ENCODE results near the gene GEN1. TPM values are rescaled to one million over a fixed set of nuclear protein-coding genes. Genes with fewer than 3 reads are reported as not detected.

Gene GEN1
- total and polyA plus RNA-seq, 10 of the 15 experiments (the other 5 are each of a cell fraction or from before 2014, with no cell fraction given) = 6.0 to 49.6 (median 36.0) TPM

Other genes with a start within 250 kb of the GEN1 start
- under 0.01 and 0.05 TPM in 2 replicates for gene RAD51AP2, start 235.7 kb upstream of the GEN1 start, total RNA-seq (2014; rRNA removed)
- not detected in 2 replicates for gene RAD51AP2, start 235.7 kb upstream of the GEN1 start, total RNA-seq (2014; rRNA removed; fragmentation: Illumina TruSeq; extraction: Trizol)
- gene RAD51AP2, start 235.7 kb upstream of the GEN1 start, total RNA-seq (2021) = not detected in 2 replicates
- 0.03 TPM in 1 of 2 replicates, not detected in the other for gene RAD51AP2, start 235.7 kb upstream of the GEN1 start, polyA plus RNA-seq (2011; rRNA removed)
- gene RAD51AP2, start 235.7 kb upstream of the GEN1 start, polyA plus RNA-seq (2014; fragmentation: Illumina TruSeq; extraction: Trizol) = not detected in 2 replicates
- gene RAD51AP2, start 235.7 kb upstream of the GEN1 start, polyA plus RNA-seq (2014; fragmentation: Nextera tagmentation; extraction: Ambion mirVana) = under 1 TPM in 1 of 2 experiments, not detected in 1; 0.02 TPM
- not detected in 2 replicates for gene RAD51AP2, start 235.7 kb upstream of the GEN1 start, polyA plus RNA-seq (2014; rRNA removed)
- gene RAD51AP2, start 235.7 kb upstream of the GEN1 start, polyA plus RNA-seq (2016; fragmentation: Nextera tagmentation; extraction: Ambion mirVana) = not detected
- not detected in 2 replicates for gene VSNL1, start 213.4 kb upstream of the GEN1 start, total RNA-seq (2014; rRNA removed)
- gene VSNL1, start 213.4 kb upstream of the GEN1 start, total RNA-seq (2014; rRNA removed; fragmentation: Illumina TruSeq; extraction: Trizol) = not detected in 2 replicates
- 0.21 TPM in 1 of 2 replicates, not detected in the other for gene VSNL1, start 213.4 kb upstream of the GEN1 start, total RNA-seq (2021)
- not detected in 2 replicates for gene VSNL1, start 213.4 kb upstream of the GEN1 start, polyA plus RNA-seq (2011; rRNA removed)
- 0.09 and 0.21 TPM in 2 replicates for gene VSNL1, start 213.4 kb upstream of the GEN1 start, polyA plus RNA-seq (2014; fragmentation: Illumina TruSeq; extraction: Trizol)
- gene VSNL1, start 213.4 kb upstream of the GEN1 start, polyA plus RNA-seq (2014; fragmentation: Nextera tagmentation; extraction: Ambion mirVana) = under 1 TPM; 0.04 to 0.10 TPM
- gene VSNL1, start 213.4 kb upstream of the GEN1 start, polyA plus RNA-seq (2014; rRNA removed) = not detected in 2 replicates
- under 1 TPM; 0.15 to 0.30 TPM for gene VSNL1, start 213.4 kb upstream of the GEN1 start, polyA plus RNA-seq (2016; fragmentation: Nextera tagmentation; extraction: Ambion mirVana)
- 36.1 and 48.3 TPM in 2 replicates for gene SMC6, start 328 bp upstream of the GEN1 start, total RNA-seq (2014; rRNA removed)
- gene SMC6, start 328 bp upstream of the GEN1 start, total RNA-seq (2014; rRNA removed; fragmentation: Illumina TruSeq; extraction: Trizol) = 63.8 and 64.4 TPM in 2 replicates
- gene SMC6, start 328 bp upstream of the GEN1 start, total RNA-seq (2021) = 40.3 and 41.5 TPM in 2 replicates
- 32.5 and 54.9 TPM in 2 replicates for gene SMC6, start 328 bp upstream of the GEN1 start, polyA plus RNA-seq (2011; rRNA removed)
- gene SMC6, start 328 bp upstream of the GEN1 start, polyA plus RNA-seq (2014; fragmentation: Illumina TruSeq; extraction: Trizol) = 49.3 and 64.3 TPM in 2 replicates
- gene SMC6, start 328 bp upstream of the GEN1 start, polyA plus RNA-seq (2014; fragmentation: Nextera tagmentation; extraction: Ambion mirVana) = 10 to 100 TPM; 12.8 to 18.9 TPM
- 26.2 and 32.0 TPM in 2 replicates for gene SMC6, start 328 bp upstream of the GEN1 start, polyA plus RNA-seq (2014; rRNA removed)
- 10 to 100 TPM; 45.5 to 55.3 TPM for gene SMC6, start 328 bp upstream of the GEN1 start, polyA plus RNA-seq (2016; fragmentation: Nextera tagmentation; extraction: Ambion mirVana)
- not detected in 2 replicates for gene MSGN1, start 62.3 kb downstream of the GEN1 start, total RNA-seq (2014; rRNA removed)
- 0.27 and 0.32 TPM in 2 replicates for gene MSGN1, start 62.3 kb downstream of the GEN1 start, total RNA-seq (2014; rRNA removed; fragmentation: Illumina TruSeq; extraction: Trizol)
- gene MSGN1, start 62.3 kb downstream of the GEN1 start, total RNA-seq (2021) = not detected in 2 replicates
- gene MSGN1, start 62.3 kb downstream of the GEN1 start, polyA plus RNA-seq (2011; rRNA removed) = not detected in 2 replicates
- not detected in 2 replicates for gene MSGN1, start 62.3 kb downstream of the GEN1 start, polyA plus RNA-seq (2014; fragmentation: Illumina TruSeq; extraction: Trizol)
- not detected for gene MSGN1, start 62.3 kb downstream of the GEN1 start, polyA plus RNA-seq (2014; fragmentation: Nextera tagmentation; extraction: Ambion mirVana)
- not detected in 2 replicates for gene MSGN1, start 62.3 kb downstream of the GEN1 start, polyA plus RNA-seq (2014; rRNA removed)
- not detected for gene MSGN1, start 62.3 kb downstream of the GEN1 start, polyA plus RNA-seq (2016; fragmentation: Nextera tagmentation; extraction: Ambion mirVana)
- not detected in 2 replicates for gene KCNS3, start 124.5 kb downstream of the GEN1 start, total RNA-seq (2014; rRNA removed)
- not detected in 2 replicates for gene KCNS3, start 124.5 kb downstream of the GEN1 start, total RNA-seq (2014; rRNA removed; fragmentation: Illumina TruSeq; extraction: Trizol)
- gene KCNS3, start 124.5 kb downstream of the GEN1 start, total RNA-seq (2021) = not detected in 2 replicates
- gene KCNS3, start 124.5 kb downstream of the GEN1 start, polyA plus RNA-seq (2011; rRNA removed) = not detected in 2 replicates
- not detected in 2 replicates for gene KCNS3, start 124.5 kb downstream of the GEN1 start, polyA plus RNA-seq (2014; fragmentation: Illumina TruSeq; extraction: Trizol)
- gene KCNS3, start 124.5 kb downstream of the GEN1 start, polyA plus RNA-seq (2014; fragmentation: Nextera tagmentation; extraction: Ambion mirVana) = not detected
- not detected in 2 replicates for gene KCNS3, start 124.5 kb downstream of the GEN1 start, polyA plus RNA-seq (2014; rRNA removed)
- not detected for gene KCNS3, start 124.5 kb downstream of the GEN1 start, polyA plus RNA-seq (2016; fragmentation: Nextera tagmentation; extraction: Ambion mirVana)